ENCODE measurements around the gene WDR33.
"Not testable (repeated sequence)": the region's sequence is repeated elsewhere in the genome, so short reads cannot be mapped to it uniquely, and the experiment has no call there.

WDR33 gene

GRCh38 chr2:127796389-127796788, 14.6 kb downstream of the WDR33 start:
- Histone ChIP-seq H3K27me3 (ENCODE audit: insufficient read depth, low read length) (no peaks in the 10 kb centered on the region), H3K9me3 (ENCODE audit: low read length) (peaks cover 5% of the 10 kb centered on the region), H3K4me1 (ENCODE audit: insufficient read depth, low read length) (no peaks in the 10 kb centered on the region), H3K4me3 (ENCODE audit: low read length) (no peak overlapping the region), H3K36me3 (ENCODE audit: insufficient read depth, low read length) (peaks cover 12% of the 10 kb centered on the region), H2AFZ (ENCODE audit: low read depth, low read length) (no peak overlapping the region)

DNA sequence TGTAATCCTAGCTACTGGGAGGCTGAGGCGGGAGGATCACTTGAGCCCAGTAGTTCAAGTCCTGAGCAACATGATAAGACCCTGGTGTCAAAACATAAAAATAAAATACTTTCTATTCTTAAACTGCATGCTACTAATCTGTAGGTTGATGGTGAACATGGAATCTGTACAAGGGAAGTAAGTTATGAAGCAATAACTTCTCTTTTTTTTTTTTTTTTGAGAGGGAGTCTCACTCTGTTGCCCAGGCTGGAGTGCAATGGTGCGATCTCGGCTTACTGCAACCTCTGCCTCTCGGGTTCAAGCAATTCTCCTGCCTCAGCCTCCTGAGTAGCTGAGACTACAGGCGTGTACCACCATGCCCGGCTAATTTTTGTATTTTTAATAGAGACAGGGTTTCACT, 16.1 kb downstream of the WDR33 start:
- not testable (repeated sequence) for H3K4me1 ChIP-seq (ENCODE audit: insufficient read depth, low read length); H3K36me3 ChIP-seq (ENCODE audit: insufficient read depth, low read length); H3K4me3 ChIP-seq (ENCODE audit: low read length); H3K27me3 ChIP-seq (ENCODE audit: insufficient read depth, low read length); H3K9me3 ChIP-seq (ENCODE audit: low read length); H2AFZ ChIP-seq (ENCODE audit: low read depth, low read length)

GRCh38 chr2:127792805-127793204, 18.2 kb downstream of the WDR33 start:
- peaks cover 5% of the 10 kb centered on the region for H3K9me3 ChIP-seq (ENCODE audit: low read length)
- H3K27me3 ChIP-seq (ENCODE audit: insufficient read depth, low read length), result no peaks in the 10 kb centered on the region
- peaks cover 3% of the 10 kb centered on the region for H3K36me3 ChIP-seq (ENCODE audit: insufficient read depth, low read length)
- H3K4me3 ChIP-seq (ENCODE audit: low read length), result no peak overlapping the region
- no peaks in the 10 kb centered on the region for H3K4me1 ChIP-seq (ENCODE audit: insufficient read depth, low read length)
- no peak overlapping the region for H2AFZ ChIP-seq (ENCODE audit: low read depth, low read length)

DNA sequence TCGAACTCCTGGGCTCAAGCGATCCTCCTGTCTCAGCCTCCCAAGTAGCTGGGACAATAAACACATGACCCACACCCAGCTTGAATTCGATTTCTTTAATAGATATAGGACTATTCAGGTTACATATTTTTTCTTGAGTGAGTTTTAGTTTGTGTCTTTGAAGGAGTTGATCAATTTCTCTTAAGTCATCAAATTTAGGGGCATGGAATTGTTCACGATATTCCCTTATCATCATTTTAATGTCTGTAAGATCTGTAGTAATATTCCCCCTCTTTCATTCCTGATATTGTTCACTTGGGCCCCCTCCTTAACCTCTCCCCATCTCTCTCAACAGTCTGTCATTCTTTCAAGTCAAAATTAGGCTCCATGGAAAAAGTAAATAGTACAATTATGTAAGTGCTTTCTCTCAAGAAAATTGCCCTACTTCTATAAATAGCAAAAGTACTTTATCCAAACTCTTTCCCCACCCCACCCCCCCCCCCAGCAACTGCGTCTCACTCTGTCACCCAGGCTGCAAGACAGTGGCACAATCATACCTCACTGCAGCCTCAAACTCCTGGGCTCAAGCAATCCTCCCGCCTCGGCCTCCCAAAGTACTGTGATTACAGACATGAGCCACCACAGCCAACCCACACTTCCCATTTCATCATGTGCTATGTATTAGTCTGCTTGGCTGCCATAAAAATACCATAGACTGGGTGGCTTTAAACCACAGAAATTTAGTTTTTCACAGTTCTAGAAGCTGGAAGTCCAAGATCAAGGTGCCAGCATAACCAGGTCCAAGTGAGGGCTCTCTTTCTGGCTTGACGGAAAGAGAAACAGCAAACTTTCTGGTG, 20.1 kb downstream of the WDR33 start:
- Histone ChIP-seq H3K9me3 (ENCODE audit: low read length) (peaks cover 2% of the 10 kb centered on the region), H3K36me3 (ENCODE audit: insufficient read depth, low read length) (peaks cover 3% of the 10 kb centered on the region), H2AFZ (ENCODE audit: low read depth, low read length) (no peak overlapping the region), H3K4me3 (ENCODE audit: low read length) (no peak overlapping the region), H3K4me1 (ENCODE audit: insufficient read depth, low read length) (no peaks in the 10 kb centered on the region), H3K27me3 (ENCODE audit: insufficient read depth, low read length) (no peaks in the 10 kb centered on the region)

DNA sequence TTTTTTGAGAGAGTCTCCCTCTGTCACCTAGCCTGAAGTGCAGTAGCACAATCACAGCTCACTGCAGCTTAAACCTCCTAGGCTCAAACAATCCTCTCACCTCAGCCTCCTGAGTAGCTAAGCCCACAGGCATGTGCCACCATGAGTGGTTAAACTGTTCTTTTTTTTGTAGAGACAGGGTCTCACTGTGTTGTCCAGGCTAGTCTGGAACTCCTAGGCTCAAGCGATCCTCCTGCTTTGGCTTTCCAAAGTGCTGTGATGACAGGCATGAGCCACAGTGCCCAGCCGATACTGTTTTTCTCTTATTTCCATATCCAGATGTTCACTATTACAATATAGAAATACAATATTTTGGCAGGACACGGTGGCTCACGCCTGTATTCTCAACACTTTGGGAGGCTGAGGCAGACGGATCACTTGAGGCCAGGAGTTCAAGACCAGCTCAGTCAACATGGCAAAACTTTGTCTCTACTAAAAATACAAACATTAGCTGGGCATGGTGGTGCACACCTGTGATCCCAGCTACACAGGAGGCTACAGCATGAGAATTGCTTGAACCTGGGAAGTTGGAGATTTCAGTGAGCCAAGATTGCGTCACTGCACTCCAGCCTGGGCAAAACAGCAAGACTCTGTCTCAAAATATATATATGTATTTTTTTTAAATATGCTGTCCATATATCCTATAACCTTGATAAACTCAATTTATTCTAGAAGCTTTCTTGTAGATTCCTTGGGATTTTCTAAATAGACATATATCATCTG, 24.7 kb downstream of the WDR33 start:
- Histone ChIP-seq H3K27me3 (ENCODE audit: insufficient read depth, low read length) (no peaks in the 10 kb centered on the region), H3K4me1 (ENCODE audit: insufficient read depth, low read length) (no peaks in the 10 kb centered on the region), H3K36me3 (ENCODE audit: insufficient read depth, low read length) (peaks cover 8% of the 10 kb centered on the region), H3K4me3 (ENCODE audit: low read length) (no peak overlapping the region), H3K9me3 (ENCODE audit: low read length) (peaks cover 2% of the 10 kb centered on the region), H2AFZ (ENCODE audit: low read depth, low read length) (no peak overlapping the region)

GRCh38 chr2:127784965-127785518, 25.9 kb downstream of the WDR33 start:
- Histone ChIP-seq H3K9me3 (ENCODE audit: low read length) (no peaks in the 10 kb centered on the region), H3K4me1 (ENCODE audit: insufficient read depth, low read length) (no peaks in the 10 kb centered on the region), H3K4me3 (ENCODE audit: low read length) (no peak overlapping the region), H3K36me3 (ENCODE audit: insufficient read depth, low read length) (peaks cover 9% of the 10 kb centered on the region), H3K27me3 (ENCODE audit: insufficient read depth, low read length) (no peaks in the 10 kb centered on the region), H2AFZ (ENCODE audit: low read depth, low read length) (no peak overlapping the region)

DNA sequence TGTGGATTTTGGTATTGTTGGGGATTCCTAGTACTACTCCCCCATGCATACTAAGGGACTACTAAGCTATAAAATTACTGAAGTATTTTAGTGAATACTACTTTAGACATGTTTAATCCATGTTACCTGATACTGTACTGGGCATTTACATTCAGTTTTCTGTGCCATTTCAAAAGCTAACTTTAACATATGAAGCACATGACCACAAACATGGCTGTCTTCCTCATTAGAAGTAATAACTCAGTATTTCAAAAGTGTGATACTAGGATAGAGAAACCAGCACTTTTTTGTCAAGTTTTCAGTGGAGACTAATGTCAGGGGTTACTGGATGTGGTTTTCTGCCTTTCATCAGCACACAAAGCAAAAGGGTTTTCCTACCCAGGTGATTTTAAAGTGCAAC, 27.9 kb downstream of the WDR33 start:
- no peaks in the 10 kb centered on the region for H3K27me3 ChIP-seq (ENCODE audit: insufficient read depth, low read length)

DNA sequence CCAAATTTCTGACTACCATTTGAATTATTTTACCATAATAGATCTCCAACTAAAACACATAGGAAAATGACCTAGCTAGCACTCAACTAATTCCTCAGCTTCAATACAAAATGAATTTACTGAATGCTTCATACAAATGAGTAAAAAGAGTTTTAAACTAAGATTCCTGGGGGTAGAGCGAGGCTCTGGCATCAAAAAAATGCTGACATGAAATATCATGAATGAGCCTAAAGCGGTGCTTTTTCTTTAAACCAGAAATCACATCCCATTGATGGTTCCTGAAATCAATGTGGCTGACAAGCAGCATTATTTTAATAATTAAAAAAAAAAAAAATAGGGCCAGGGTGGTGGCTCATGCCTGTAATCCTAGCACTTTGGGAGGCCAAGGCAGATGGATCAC, 32.1 kb downstream of the WDR33 start:
- Histone ChIP-seq H3K4me1 (ENCODE audit: insufficient read depth, low read length) (no peaks in the 10 kb centered on the region), H3K27me3 (ENCODE audit: insufficient read depth, low read length) (no peaks in the 10 kb centered on the region), H3K9me3 (ENCODE audit: low read length) (peaks cover 3% of the 10 kb centered on the region), H2AFZ (ENCODE audit: low read depth, low read length) (no peak overlapping the region), H3K36me3 (ENCODE audit: insufficient read depth, low read length) (peaks cover 4% of the 10 kb centered on the region), H3K4me3 (ENCODE audit: low read length) (no peak overlapping the region)

More for the DNA sequence above, 27.9 kb downstream of the WDR33 start:
- Histone ChIP-seq H3K36me3 (ENCODE audit: insufficient read depth, low read length) (peaks cover 6% of the 10 kb centered on the region), H3K4me3 (ENCODE audit: low read length) (no peak overlapping the region), H3K4me1 (ENCODE audit: insufficient read depth, low read length) (no peaks in the 10 kb centered on the region), H2AFZ (ENCODE audit: low read depth, low read length) (no peak overlapping the region), H3K9me3 (ENCODE audit: low read length) (no peaks in the 10 kb centered on the region)

DNA sequence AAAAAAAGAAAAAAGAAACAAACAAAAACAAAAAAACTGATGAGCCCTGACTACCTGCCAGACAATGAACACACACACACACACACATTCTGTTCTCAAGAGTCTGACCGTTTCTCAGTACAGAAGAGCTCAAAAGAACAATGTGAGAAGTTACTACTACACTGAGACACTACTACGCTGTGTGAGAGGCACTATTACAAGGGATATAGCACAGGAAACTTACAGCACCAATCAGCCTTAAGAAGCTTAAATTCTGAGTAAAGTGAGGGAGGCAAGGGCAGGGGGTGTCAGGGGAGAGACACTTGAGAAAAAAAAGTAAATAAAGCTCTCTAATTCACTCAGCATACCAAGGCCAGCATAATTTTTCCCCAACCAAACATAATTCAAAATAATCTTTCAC, 32.5 kb downstream of the WDR33 start:
- Histone ChIP-seq H3K4me1 (ENCODE audit: insufficient read depth, low read length) (no peaks in the 10 kb centered on the region), H2AFZ (ENCODE audit: low read depth, low read length) (no peak overlapping the region), H3K36me3 (ENCODE audit: insufficient read depth, low read length) (peaks cover 4% of the 10 kb centered on the region), H3K4me3 (ENCODE audit: low read length) (no peak overlapping the region), H3K9me3 (ENCODE audit: low read length) (peaks cover 3% of the 10 kb centered on the region), H3K27me3 (ENCODE audit: insufficient read depth, low read length) (no peaks in the 10 kb centered on the region)

- Histone ChIP-seq H3K27me3 (ENCODE audit: insufficient read depth, low read length) (no peaks in the 10 kb centered on the region), H3K4me3 (ENCODE audit: low read length) (no peak overlapping the region), H2AFZ (ENCODE audit: low read depth, low read length) (no peak overlapping the region), H3K4me1 (ENCODE audit: insufficient read depth, low read length) (no peaks in the 10 kb centered on the region), H3K36me3 (ENCODE audit: insufficient read depth, low read length) (peaks cover 5% of the 10 kb centered on the region), H3K9me3 (ENCODE audit: low read length) (peaks cover 3% of the 10 kb centered on the region)
These were observed 34.7 kb downstream of the WDR33 start for GRCh38 chr2:127776122-127776780.

GRCh38 chr2:127771756-127772155, 39.2 kb downstream of the WDR33 start:
- Histone ChIP-seq H3K4me1 (ENCODE audit: insufficient read depth, low read length) (no peaks in the 10 kb centered on the region), H3K4me3 (ENCODE audit: low read length) (no peak overlapping the region), H3K27me3 (ENCODE audit: insufficient read depth, low read length) (no peaks in the 10 kb centered on the region), H3K9me3 (ENCODE audit: low read length) (peaks cover 3% of the 10 kb centered on the region), H2AFZ (ENCODE audit: low read depth, low read length) (no peak overlapping the region), H3K36me3 (ENCODE audit: insufficient read depth, low read length) (peaks cover 31% of the 10 kb centered on the region)

DNA sequence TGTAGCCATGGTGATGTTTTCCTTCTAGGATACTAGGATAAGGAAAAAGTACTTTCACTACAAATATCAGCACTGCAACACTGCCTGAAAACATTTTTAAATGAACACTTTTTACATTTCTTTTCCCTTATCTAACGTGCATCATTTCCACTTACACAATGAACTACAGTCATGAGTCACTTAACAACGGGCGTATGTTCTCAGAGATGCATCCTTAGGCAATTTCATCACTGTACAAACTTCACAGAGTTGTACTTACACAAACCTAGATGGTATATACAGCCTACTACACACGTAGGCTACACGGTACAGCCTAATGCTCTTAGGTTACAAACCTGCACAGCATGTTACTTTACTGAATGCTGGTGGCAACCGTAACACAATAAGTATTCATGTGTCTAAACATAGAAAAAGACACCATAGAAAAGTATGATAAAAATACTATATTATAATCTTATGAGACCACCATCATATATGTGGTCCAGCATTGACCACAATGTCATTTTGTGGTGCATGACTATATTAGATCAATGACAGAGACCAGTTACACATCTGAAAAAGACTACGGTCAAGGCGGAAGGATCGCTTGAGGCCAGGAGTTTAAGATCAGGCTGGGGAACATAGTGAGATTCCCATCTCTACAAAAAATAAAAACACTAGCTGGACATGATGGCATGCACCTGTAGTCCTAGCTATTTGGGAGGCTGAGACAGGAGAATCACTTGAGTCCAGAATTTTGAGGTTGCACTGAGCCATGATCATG, 39.8 kb downstream of the WDR33 start:
- H3K36me3 ChIP-seq (ENCODE audit: insufficient read depth, low read length), result peaks cover 37% of the 10 kb centered on the region
- no peak overlapping the region for H2AFZ ChIP-seq (ENCODE audit: low read depth, low read length)
- no peak overlapping the region for H3K4me3 ChIP-seq (ENCODE audit: low read length)
- H3K4me1 ChIP-seq (ENCODE audit: insufficient read depth, low read length), result no peaks in the 10 kb centered on the region
- H3K9me3 ChIP-seq (ENCODE audit: low read length), result peaks cover 3% of the 10 kb centered on the region
- no peaks in the 10 kb centered on the region for H3K27me3 ChIP-seq (ENCODE audit: insufficient read depth, low read length)

Measured in neuron (in vitro differentiated cells).